Measurements from ENCODE around the gene PHF12.

The PHF12 gene

DNA sequence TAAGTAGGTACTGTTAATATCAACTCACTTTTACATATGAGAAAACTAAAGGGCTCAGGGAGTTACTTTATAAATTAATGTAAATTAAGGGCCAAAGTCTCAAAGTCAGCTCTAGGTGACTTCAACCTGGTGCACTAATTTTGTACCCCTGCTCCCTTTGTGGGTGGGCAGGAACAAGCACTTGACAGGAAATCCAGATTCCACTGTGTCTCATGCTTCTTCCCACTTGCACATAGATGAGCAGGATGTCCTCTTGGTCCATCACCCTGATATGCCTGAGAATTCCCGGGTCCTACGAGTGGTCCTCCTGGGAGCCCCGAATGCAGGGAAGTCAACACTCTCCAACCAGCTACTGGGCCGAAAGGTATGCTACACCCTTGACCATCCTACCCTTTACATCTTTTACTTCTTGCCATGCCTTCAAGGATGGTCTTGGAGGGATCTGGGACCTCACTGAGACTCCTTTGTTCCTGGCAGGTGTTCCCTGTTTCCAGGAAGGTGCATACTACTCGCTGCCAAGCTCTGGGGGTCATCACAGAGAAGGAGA lies 95.2 kb downstream of the PHF12 start:
- DNase-seq: no peak

DNA sequence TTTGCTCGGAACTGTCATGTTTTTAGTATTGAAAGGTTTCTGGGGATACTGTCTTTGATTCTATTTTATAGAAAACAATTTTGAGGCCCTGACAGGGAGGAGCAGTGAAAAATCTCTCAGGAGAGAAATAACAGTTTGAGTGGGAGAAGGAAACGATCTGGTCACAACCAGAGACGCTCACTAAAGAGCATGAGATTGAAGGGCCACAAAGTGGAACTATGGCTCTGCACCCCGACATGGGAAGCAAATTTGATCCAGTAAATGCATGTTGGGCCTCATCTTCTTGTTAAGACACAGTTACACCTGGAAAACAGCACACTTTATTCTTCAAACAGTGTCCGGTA lies 96.0 kb downstream of the PHF12 start:
- DNase-seq: no peak
